Activated T-helper 1 cell treated with anti-CD3 and anti-CD28 coated beads, Interleukin-2, amount 50 U/mL, for 16 hours (primary cell): Measurements from ENCODE around the gene FAIM2.

Source experiments
- DNase-seq, 2 donors: peaks; one replicate each; pipeline ENCODE4 v3.0.0-alpha.2; 2020; ENCODE audit warnings: low read depth in 1 of 2, low spot score in 1 of 2

The FAIM2 gene

GRCh38 chr12:49897276-49897675, 6.4 kb downstream of the FAIM2 start:
- no peak for DNase-seq

- no peak for DNase-seq
Observed at GRCh38 chr12:49895773-49896172, 7.9 kb downstream of the FAIM2 start.

GRCh38 chr12:49894751-49895148, 8.9 kb downstream of the FAIM2 start:
- no peak for DNase-seq

GRCh38 chr12:49893753-49894750, 9.6 kb downstream of the FAIM2 start:
- DNase-seq = no peak

- no peak for DNase-seq
Observed at GRCh38 chr12:49892732-49893317, 10.9 kb downstream of the FAIM2 start.

GRCh38 chr12:49892084-49892731, 11.5 kb downstream of the FAIM2 start:
- no peak for DNase-seq

GRCh38 chr12:49891476-49891875, 12.2 kb downstream of the FAIM2 start:
- DNase-seq = no peak

- DNase-seq = no peak
Observed at GRCh38 chr12:49891012-49891411, 12.7 kb downstream of the FAIM2 start.

- DNase-seq = no peak
Observed at GRCh38 chr12:49890096-49890461, 13.6 kb downstream of the FAIM2 start.

- no peak for DNase-seq
Observed at GRCh38 chr12:49889361-49890095, 14.2 kb downstream of the FAIM2 start.

- no peak for DNase-seq
Observed at GRCh38 chr12:49888461-49889151, 15.1 kb downstream of the FAIM2 start.

GRCh38 chr12:49887536-49888401, 15.9 kb downstream of the FAIM2 start:
- no peak for DNase-seq

- no peak for DNase-seq
Observed at GRCh38 chr12:49887091-49887490, 16.6 kb downstream of the FAIM2 start.

- no peak for DNase-seq
Observed at GRCh38 chr12:49885663-49886461, 17.8 kb downstream of the FAIM2 start.

GRCh38 chr12:49885118-49885517, 18.6 kb downstream of the FAIM2 start:
- DNase-seq = no peak

- no peak for DNase-seq
Observed at GRCh38 chr12:49882851-49883464, 20.7 kb downstream of the FAIM2 start.

GRCh38 chr12:49882248-49882850, 21.4 kb downstream of the FAIM2 start:
- DNase-seq = no peak
